Immature natural killer cell (primary cell): ENCODE data around the gene AFAP1L2. TPM values are rescaled to one million over a fixed set of nuclear protein-coding genes. Genes with fewer than 3 reads are reported as not detected.
A peak's percentile ranks its signal among the peaks of the same experiment; 100 is the strongest.
"Not testable (repeated sequence)": the region's sequence is repeated elsewhere in the genome, so short reads cannot be mapped to it uniquely, and the experiment has no call there.

Experiments
- DNase-seq, 3 donors: peaks; one replicate each; pipeline ENCODE4 v3.0.0; 2022; ENCODE audit warnings: mixed read lengths in 1 of 3
- H3K27ac Mint-ChIP-seq, 6 donors: one replicate each; pipeline ENCODE4 v1.8.0; 2020; ENCODE audit warnings: mixed read lengths in 6 of 6, mild to moderate bottlenecking in 5 of 6, inconsistent platforms in 4 of 6, moderate library complexity in 3 of 6
- H3K27me3 Mint-ChIP-seq, 3 donors: one replicate each; pipeline ENCODE4 v1.8.0; 2020 to 2021; ENCODE audit warnings: low read depth in 3 of 3, mild to moderate bottlenecking in 3 of 3, mixed read lengths in 3 of 3, moderate library complexity in 3 of 3, inconsistent platforms in 1 of 3
- H3K36me3 Mint-ChIP-seq, 3 donors: one replicate each; pipeline ENCODE4 v1.8.0; 2020; ENCODE audit warnings: mixed read lengths in 3 of 3, inconsistent platforms in 2 of 3, mild to moderate bottlenecking in 2 of 3
- H3K4me1 Mint-ChIP-seq, 2 donors: one replicate each; pipeline ENCODE4 v1.8.0; 2020; ENCODE audit warnings: inconsistent platforms in 2 of 2, mild to moderate bottlenecking in 2 of 2, mixed read lengths in 2 of 2, moderate library complexity in 1 of 2
- H3K4me3 Mint-ChIP-seq, 5 donors: one replicate each; pipeline ENCODE4 v1.8.0; 2020; ENCODE audit warnings: mild to moderate bottlenecking in 5 of 5, mixed read lengths in 5 of 5, inconsistent platforms in 3 of 5, moderate library complexity in 3 of 5
- H3K9me3 Mint-ChIP-seq, 6 donors: one replicate each; pipeline ENCODE4 v1.8.0; 2020; ENCODE audit warnings: mild to moderate bottlenecking in 6 of 6, mixed read lengths in 6 of 6, inconsistent platforms in 4 of 6, moderate library complexity in 3 of 6
- polyA plus RNA-seq, 3 donors: library from polyadenylated mRNA; unstranded; fragments of 300-500 nt; fragmentation: Illumina TruSeq; gene quantifications; one replicate each; pipeline ENCODE4 v1.2.3, GENCODE V29; 2021

The AFAP1L2 gene
- polyA plus RNA-seq, 3 donors from 2014 or later: 0.61 to 2.0 (median 1.2) TPM

DNA sequence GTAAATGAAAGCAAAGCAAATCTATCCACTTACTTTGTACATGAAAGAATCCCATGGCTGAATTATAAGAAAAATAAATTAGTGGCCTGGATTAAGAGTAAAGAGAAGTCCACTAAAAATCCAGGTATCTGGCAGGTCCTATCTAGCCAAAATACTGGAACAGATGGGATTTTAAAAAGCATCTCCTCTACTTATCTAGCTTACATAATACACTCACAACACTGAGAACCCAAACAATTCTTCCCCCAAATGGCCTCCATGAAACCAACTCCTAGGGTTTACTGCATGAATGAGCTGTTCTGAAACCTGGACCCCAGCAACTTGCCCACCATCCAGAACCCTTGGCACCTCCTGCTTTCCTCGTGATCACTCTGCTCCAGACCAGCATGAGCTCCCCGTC, 61.3 kb downstream of the AFAP1L2 start:
- H3K4me1 Mint-ChIP-seq: peaks cover 1 to 7% of the 10 kb centered on the region in 2 donors
- H3K27me3 Mint-ChIP-seq: peaks cover 0 to 2% (median 1%) of the 10 kb centered on the region in 3 donors
- H3K36me3 Mint-ChIP-seq: no peaks in the 10 kb centered on the region
- H3K9me3 Mint-ChIP-seq: no peaks in the 10 kb centered on the region
- H3K4me3 Mint-ChIP-seq: no peak overlapping the region
- no peak overlapping the region for H3K27ac Mint-ChIP-seq
- no peak for DNase-seq

GRCh38 chr10:114340816-114341215, 63.5 kb downstream of the AFAP1L2 start:
- no peaks in the 10 kb centered on the region for H3K36me3 Mint-ChIP-seq
- H3K27me3 Mint-ChIP-seq: peaks cover 0 to 8% (median 2%) of the 10 kb centered on the region in 3 donors
- peaks cover 18 to 27% of the 10 kb centered on the region in 2 donors for H3K4me1 Mint-ChIP-seq
- no peak overlapping the region for H3K4me3 Mint-ChIP-seq
- no peak for DNase-seq
- no peak overlapping the region for H3K27ac Mint-ChIP-seq
- peaks cover 0 to 2% (median 0%) of the 10 kb centered on the region in 6 donors for H3K9me3 Mint-ChIP-seq

GRCh38 chr10:114337510-114338462, 66.5 kb downstream of the AFAP1L2 start:
- Mint-ChIP-seq H3K4me1 (peaks cover 18 to 27% of the 10 kb centered on the region in 2 donors), H3K27ac (peak overlapping the region in 3 of 6 donors; percentile 15 to 52 (median 48)), H3K9me3 (peaks cover 0 to 2% (median 0%) of the 10 kb centered on the region in 6 donors), H3K27me3 (peaks cover 0 to 7% (median 3%) of the 10 kb centered on the region in 3 donors), H3K36me3 (no peaks in the 10 kb centered on the region), H3K4me3 (peak overlapping the region in 4 of 5 donors; percentile 10 to 49 (median 26))
- DNase-seq: peak; percentile 39 to 58 (median 56)

DNA sequence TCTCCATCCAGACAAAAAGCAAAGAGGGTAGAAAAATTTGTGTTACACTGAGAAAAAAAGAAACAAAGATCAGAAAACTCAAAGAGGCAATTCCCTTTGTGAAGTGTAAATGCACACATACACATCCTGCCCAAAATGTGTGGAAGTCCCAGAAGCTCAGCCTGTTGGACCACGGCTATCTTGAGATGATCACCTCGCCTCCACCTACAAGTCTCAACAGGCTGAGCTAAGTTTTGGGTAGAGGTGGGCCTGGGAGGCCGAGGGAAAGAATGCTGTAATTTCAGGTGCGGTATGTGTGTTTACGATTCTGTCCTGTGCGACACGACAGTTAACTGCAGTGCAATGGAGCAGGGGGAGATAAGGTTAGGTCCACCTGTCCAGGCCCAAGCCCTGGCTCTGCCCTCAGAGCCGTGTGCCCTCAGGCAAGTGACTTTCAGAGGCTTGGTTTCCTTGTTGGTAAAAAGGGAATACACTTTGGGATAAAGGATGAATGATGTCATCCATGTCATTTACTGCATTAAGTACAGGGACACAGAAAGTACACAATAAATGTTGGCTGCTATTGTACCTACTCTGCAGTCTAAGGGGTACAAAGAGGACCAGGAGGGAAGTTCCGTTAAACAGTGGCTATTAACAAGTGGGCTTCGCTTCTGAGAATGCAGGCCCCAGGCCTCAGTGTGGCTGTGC, 67.3 kb downstream of the AFAP1L2 start:
- H3K27ac Mint-ChIP-seq: peak overlapping the region in 3 of 6 donors; percentile 5 to 48 (median 15)
- peaks cover 18 to 27% of the 10 kb centered on the region in 2 donors for H3K4me1 Mint-ChIP-seq
- H3K36me3 Mint-ChIP-seq: no peaks in the 10 kb centered on the region
- peak overlapping the region in 2 of 5 donors; percentile 14 to 15 for H3K4me3 Mint-ChIP-seq
- peaks cover 0 to 2% (median 0%) of the 10 kb centered on the region in 6 donors for H3K9me3 Mint-ChIP-seq
- peaks cover 0 to 7% (median 3%) of the 10 kb centered on the region in 3 donors for H3K27me3 Mint-ChIP-seq
- no peak for DNase-seq

GRCh38 chr10:114335614-114336013, 68.7 kb downstream of the AFAP1L2 start:
- no peak for DNase-seq
- H3K27ac Mint-ChIP-seq: no peak overlapping the region
- no peaks in the 10 kb centered on the region for H3K36me3 Mint-ChIP-seq
- peaks cover 0 to 7% (median 3%) of the 10 kb centered on the region in 3 donors for H3K27me3 Mint-ChIP-seq
- H3K9me3 Mint-ChIP-seq: peaks cover 0 to 2% (median 0%) of the 10 kb centered on the region in 6 donors
- H3K4me1 Mint-ChIP-seq: peaks cover 18 to 27% of the 10 kb centered on the region in 2 donors
- H3K4me3 Mint-ChIP-seq: no peak overlapping the region

DNA sequence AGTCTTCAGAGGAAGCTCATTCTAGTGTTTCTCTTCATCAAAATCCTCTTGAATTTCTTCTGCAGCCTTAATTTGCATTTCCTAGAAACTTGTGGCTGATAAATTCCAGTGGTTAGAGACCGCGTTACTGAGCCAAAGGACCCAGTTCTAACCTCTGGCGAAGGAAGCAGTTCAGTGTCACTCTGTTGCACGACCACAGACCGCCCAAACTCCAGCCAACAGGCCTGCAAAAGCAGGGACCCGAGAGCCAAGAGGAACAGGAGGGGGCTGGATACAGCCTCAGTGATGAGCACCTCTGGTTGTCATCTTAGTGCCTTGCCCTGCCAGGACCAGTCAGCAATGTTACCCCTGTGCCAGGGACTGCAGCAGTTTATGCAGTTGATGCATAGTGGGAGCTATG, 70.0 kb downstream of the AFAP1L2 start:
- Mint-ChIP-seq H3K36me3 (no peaks in the 10 kb centered on the region), H3K27ac (no peak overlapping the region), H3K27me3 (peaks cover 0 to 7% (median 3%) of the 10 kb centered on the region in 3 donors), H3K4me3 (no peak overlapping the region), H3K4me1 (peaks cover 18 to 27% of the 10 kb centered on the region in 2 donors), H3K9me3 (peaks cover 0 to 2% (median 0%) of the 10 kb centered on the region in 6 donors)
- DNase-seq: no peak

- not testable (repeated sequence) for H3K27me3 Mint-ChIP-seq, H3K27ac Mint-ChIP-seq, DNase-seq, H3K4me3 Mint-ChIP-seq, H3K9me3 Mint-ChIP-seq, H3K36me3 Mint-ChIP-seq
- peaks cover 18 to 25% of the 10 kb centered on the region in 2 donors for H3K4me1 Mint-ChIP-seq
Observed at GRCh38 chr10:114333441-114333840, 70.9 kb downstream of the AFAP1L2 start.

GRCh38 chr10:114332301-114333192, 71.8 kb downstream of the AFAP1L2 start:
- Mint-ChIP-seq H3K9me3 (peaks cover 0 to 2% (median 0%) of the 10 kb centered on the region in 6 donors), H3K4me3 (no peak overlapping the region), H3K27ac (no peak overlapping the region), H3K27me3 (peaks cover 2 to 4% (median 3%) of the 10 kb centered on the region in 3 donors), H3K4me1 (peaks cover 13 to 16% of the 10 kb centered on the region in 2 donors), H3K36me3 (no peaks in the 10 kb centered on the region)
- no peak for DNase-seq

GRCh38 chr10:114329634-114330365, 74.5 kb downstream of the AFAP1L2 start:
- Mint-ChIP-seq H3K36me3 (no peaks in the 10 kb centered on the region), H3K27ac (no peak overlapping the region), H3K9me3 (no peaks in the 10 kb centered on the region), H3K4me1 (no peaks in the 10 kb centered on the region), H3K27me3 (peaks cover 2 to 3% (median 2%) of the 10 kb centered on the region in 3 donors), H3K4me3 (no peak overlapping the region)
- no peak for DNase-seq

GRCh38 chr10:114328874-114329273, 75.4 kb downstream of the AFAP1L2 start:
- DNase-seq: no peak
- Mint-ChIP-seq H3K9me3 (no peaks in the 10 kb centered on the region), H3K4me1 (no peaks in the 10 kb centered on the region), H3K27me3 (peaks cover 2 to 3% (median 2%) of the 10 kb centered on the region in 3 donors), H3K36me3 (no peaks in the 10 kb centered on the region), H3K27ac (no peak overlapping the region), H3K4me3 (no peak overlapping the region)

DNA sequence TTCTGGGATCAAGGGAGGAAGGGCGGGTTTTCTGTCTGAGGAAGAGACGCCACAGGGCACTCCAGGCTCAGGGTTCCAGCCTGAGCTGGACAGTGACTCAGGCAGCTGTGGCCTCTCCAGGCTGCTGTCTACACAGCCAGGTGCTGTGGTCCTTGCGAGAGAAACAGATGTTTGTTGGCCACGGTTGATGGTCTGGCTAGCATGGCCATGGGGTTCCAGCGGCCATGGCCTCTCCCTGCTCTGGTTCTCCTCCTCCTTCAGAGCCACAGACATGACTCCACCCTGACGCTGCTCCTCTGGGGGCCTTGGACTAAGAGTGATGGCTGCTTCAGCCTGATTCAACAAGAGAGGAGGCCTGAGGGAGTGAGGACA, 75.9 kb downstream of the AFAP1L2 start:
- Mint-ChIP-seq H3K27me3 (peaks cover 0 to 4% (median 2%) of the 10 kb centered on the region in 3 donors), H3K9me3 (no peaks in the 10 kb centered on the region), H3K4me1 (no peaks in the 10 kb centered on the region), H3K27ac (no peak overlapping the region), H3K4me3 (no peak overlapping the region), H3K36me3 (no peaks in the 10 kb centered on the region)
- no peak for DNase-seq

GRCh38 chr10:114327537-114328440, 76.5 kb downstream of the AFAP1L2 start:
- no peak overlapping the region for H3K4me3 Mint-ChIP-seq
- H3K27me3 Mint-ChIP-seq: peaks cover 0 to 4% (median 2%) of the 10 kb centered on the region in 3 donors
- H3K4me1 Mint-ChIP-seq: no peaks in the 10 kb centered on the region
- H3K27ac Mint-ChIP-seq: no peak overlapping the region
- DNase-seq: no peak
- H3K9me3 Mint-ChIP-seq: no peaks in the 10 kb centered on the region
- H3K36me3 Mint-ChIP-seq: no peaks in the 10 kb centered on the region
